CD4-positive, alpha-beta memory T cell (primary cell): ENCODE measurements around the gene KLHL22. TPM values are rescaled to one million over a fixed set of nuclear protein-coding genes. Genes with fewer than 3 reads are reported as not detected.

Source experiments
- CTCF ChIA-PET: fragments of 350-600 bp; sonication (Branson Sonifier 250); formaldehyde crosslinking; loops from one replicate; lab custom pipeline; 2021; ENCODE audit warnings: inconsistent platforms; ENCODE audit not compliant: partially characterized antibody; lab: Charles Lee
- POLR2A ChIA-PET: fragments of 350-600 bp; sonication (Branson Sonifier 250); formaldehyde crosslinking; loops from one replicate; lab custom pipeline; 2021; ENCODE audit not compliant: partially characterized antibody; lab: Charles Lee
- DNase-seq, 5 donors: peaks; one replicate each; pipeline versions ENCODE4 v3.0.0 to v3.0.0-alpha.2; 2020 to 2022; ENCODE audit warnings: mixed read lengths in 1 of 5
- H3K27ac ChIP-seq: one replicate; pipeline ENCODE4 v1.7.0; 2013; ENCODE audit warnings: low read depth, low read length
- H3K27me3 ChIP-seq: 2 replicates; pipeline ENCODE4 v1.7.0; 2013; ENCODE audit warnings: mild to moderate bottlenecking, low read length, moderate library complexity; ENCODE audit not compliant: insufficient read depth
- H3K36me3 ChIP-seq: 2 replicates; pipeline ENCODE4 v1.7.0; 2013; ENCODE audit warnings: mild to moderate bottlenecking, low read length, moderate library complexity; ENCODE audit not compliant: insufficient read depth
- H3K4me1 ChIP-seq: 2 replicates; pipeline ENCODE4 v1.7.0; 2013; ENCODE audit warnings: mild to moderate bottlenecking, low read length, moderate library complexity; ENCODE audit not compliant: insufficient read depth
- H3K4me3 ChIP-seq, 2 donors: one replicate each; pipeline ENCODE4 v1.7.0; 2013; ENCODE audit warnings: low read length in 2 of 2, mild to moderate bottlenecking in 1 of 2
- H3K9me3 ChIP-seq, 2 donors: one replicate each; pipeline ENCODE4 v1.7.0; 2013; ENCODE audit warnings: low read length in 2 of 2, control low read depth in 1 of 2; ENCODE audit not compliant: control insufficient read depth in 1 of 2
- H3K27ac Mint-ChIP-seq, 7 donors: one replicate each; pipeline ENCODE4 v1.8.0; 2020 to 2021; ENCODE audit warnings: mixed read lengths in 7 of 7, mild to moderate bottlenecking in 6 of 7, inconsistent platforms in 3 of 7, moderate library complexity in 3 of 7
- H3K27me3 Mint-ChIP-seq, 2 donors: one replicate each; pipeline ENCODE4 v1.8.0; 2020 to 2021; ENCODE audit warnings: mixed read lengths in 2 of 2
- H3K36me3 Mint-ChIP-seq, 2 donors: one replicate each; pipeline ENCODE4 v1.8.0; 2020 to 2021; ENCODE audit warnings: mixed read lengths in 2 of 2, inconsistent platforms in 1 of 2, mild to moderate bottlenecking in 1 of 2
- H3K4me1 Mint-ChIP-seq, 4 donors: one replicate each; pipeline ENCODE4 v1.8.0; 2020 to 2021; ENCODE audit warnings: mixed read lengths in 4 of 4, mild to moderate bottlenecking in 1 of 4
- H3K4me3 Mint-ChIP-seq, 8 donors: one replicate each; pipeline ENCODE4 v1.8.0; 2020 to 2021; ENCODE audit warnings: mixed read lengths in 8 of 8, mild to moderate bottlenecking in 7 of 8, moderate library complexity in 6 of 8, inconsistent platforms in 3 of 8
- H3K9me3 Mint-ChIP-seq, 8 donors: one replicate each; pipeline ENCODE4 v1.8.0; 2020 to 2021; ENCODE audit warnings: mixed read lengths in 8 of 8, mild to moderate bottlenecking in 5 of 8, inconsistent platforms in 3 of 8, moderate library complexity in 1 of 8
- intact Hi-C: fragments of 100-400 bp; cut with micrococcal nuclease; formaldehyde crosslinking; loops from one replicate; pipeline ENCODE4 v1.15.1; 2023
- polyA plus RNA-seq, 2 donors: library from polyadenylated mRNA; unstranded; fragments of 300-500 nt; fragmentation: Illumina TruSeq; gene quantifications; one replicate each; pipeline ENCODE4 v1.2.3, GENCODE V29; 2021
- total RNA-seq, 2 experiments: library from RNA; stranded (reverse); gene quantifications; one replicate each; pipeline ENCODE4 v1.2.3, GENCODE V29; 2021

Gene KLHL22
- total and polyA plus RNA-seq, 4 experiments from 2014 or later: 19.4 to 63.1 (median 42.0) TPM

- Mint-ChIP-seq H3K9me3 (no peaks in the 10 kb centered on the region), H3K36me3 (peaks cover 27 to 32% of the 10 kb centered on the region in 2 donors), H3K27ac (no peak overlapping the region), H3K4me1 (peaks cover 0 to 2% (median 0%) of the 10 kb centered on the region in 4 donors), H3K4me3 (no peak overlapping the region), H3K27me3 (peaks cover 0 to 2% of the 10 kb centered on the region in 2 donors)
- Histone ChIP-seq H3K36me3 (peaks cover 17% of the 10 kb centered on the region), H3K27ac (no peak overlapping the region), H3K4me1 (no peaks in the 10 kb centered on the region), H3K4me3 (no peak overlapping the region), H3K27me3 (no peaks in the 10 kb centered on the region), H3K9me3 (no peaks in the 10 kb centered on the region)
- ChIA-PET POLR2A (no interaction called here), CTCF (interaction anchor here (0.8 to 2.6 kb wide), 3 partner anchors 11 to 81 kb away, joined by 4 to 9 read pairs (median 4); no protein-coding TSS in a partner anchor)
- no peak for DNase-seq
- intact Hi-C loops: no loop called here
These were observed 51.3 kb downstream of the KLHL22 start for GRCh38 chr22:20444325-20444724.

GRCh38 chr22:20442485-20443284 is 52.9 kb downstream of the KLHL22 start:
- Histone ChIP-seq H3K27ac (no peak overlapping the region), H3K36me3 (peaks cover 17% of the 10 kb centered on the region), H3K27me3 (peaks cover 4% of the 10 kb centered on the region), H3K4me3 (no peak overlapping the region), H3K9me3 (no peaks in the 10 kb centered on the region), H3K4me1 (peaks cover 9% of the 10 kb centered on the region)
- ChIA-PET POLR2A (interaction anchor here (2.2 kb wide), 1 partner anchor 14 kb away, joined by 7 read pairs; no protein-coding TSS in a partner anchor), CTCF (interaction anchor here (1.6 to 2.6 kb wide), 2 partner anchors 12 to 14 kb away, joined by 4 to 9 read pairs; no protein-coding TSS in a partner anchor)
- intact Hi-C loops: no loop called here
- H3K27ac Mint-ChIP-seq: peak overlapping the region in 1 of 7 donors; percentile 68
- H3K36me3 Mint-ChIP-seq: peaks cover 27 to 29% of the 10 kb centered on the region in 2 donors
- no peaks in the 10 kb centered on the region for H3K9me3 Mint-ChIP-seq
- no peak for DNase-seq
- no peak overlapping the region for H3K4me3 Mint-ChIP-seq
- peaks cover 5 to 6% of the 10 kb centered on the region in 2 donors for H3K27me3 Mint-ChIP-seq
- peaks cover 0 to 7% (median 6%) of the 10 kb centered on the region in 4 donors for H3K4me1 Mint-ChIP-seq

GRCh38 chr22:20441631-20442484 is 53.7 kb downstream of the KLHL22 start:
- intact Hi-C loops: no loop called here
- Mint-ChIP-seq H3K9me3 (no peaks in the 10 kb centered on the region), H3K27ac (no peak overlapping the region), H3K36me3 (peaks cover 23 to 26% of the 10 kb centered on the region in 2 donors), H3K4me3 (no peak overlapping the region), H3K4me1 (peaks cover 4 to 11% (median 10%) of the 10 kb centered on the region in 4 donors), H3K27me3 (peaks cover 9 to 10% of the 10 kb centered on the region in 2 donors)
- Histone ChIP-seq H3K27ac (no peak overlapping the region), H3K9me3 (no peaks in the 10 kb centered on the region), H3K4me1 (peaks cover 14% of the 10 kb centered on the region), H3K27me3 (peaks cover 9% of the 10 kb centered on the region), H3K36me3 (peaks cover 17% of the 10 kb centered on the region), H3K4me3 (no peak overlapping the region)
- no peak for DNase-seq
- ChIA-PET CTCF (interaction anchor here (0.7 kb wide), 1 partner anchor 15 kb away, joined by 4 read pairs; no protein-coding TSS in a partner anchor), POLR2A (interaction anchor here (1.3 to 2.2 kb wide), 2 partner anchors 13 to 21 kb away, joined by 4 to 7 read pairs; no protein-coding TSS in a partner anchor)

GRCh38 chr22:20440637-20441591 is 54.7 kb downstream of the KLHL22 start:
- H3K4me3 ChIP-seq: no peak overlapping the region
- no peak overlapping the region for H3K27ac ChIP-seq
- no peak overlapping the region for H3K4me3 Mint-ChIP-seq
- no peaks in the 10 kb centered on the region for H3K9me3 Mint-ChIP-seq
- no peak overlapping the region for H3K27ac Mint-ChIP-seq
- H3K36me3 Mint-ChIP-seq: peaks cover 18 to 19% of the 10 kb centered on the region in 2 donors
- ChIA-PET CTCF (interaction anchor here (0.7 kb wide), 1 partner anchor 16 kb away, joined by 4 read pairs; no protein-coding TSS in a partner anchor), POLR2A (interaction anchor here (1.3 to 2.2 kb wide), 3 partner anchors 9 to 22 kb away, joined by 4 to 7 read pairs (median 5); no protein-coding TSS in a partner anchor)
- DNase-seq: no peak
- peaks cover 11 to 13% of the 10 kb centered on the region in 2 donors for H3K27me3 Mint-ChIP-seq
- no peaks in the 10 kb centered on the region for H3K9me3 ChIP-seq
- H3K36me3 ChIP-seq: peaks cover 10% of the 10 kb centered on the region
- peaks cover 21% of the 10 kb centered on the region for H3K4me1 ChIP-seq
- intact Hi-C loops: no loop called here
- peaks cover 5 to 14% (median 12%) of the 10 kb centered on the region in 4 donors for H3K4me1 Mint-ChIP-seq
- peaks cover 16% of the 10 kb centered on the region for H3K27me3 ChIP-seq

GRCh38 chr22:20439928-20440575 is 55.5 kb downstream of the KLHL22 start:
- intact Hi-C loops: no loop called here
- no peak overlapping the region for H3K4me3 Mint-ChIP-seq
- CTCF ChIA-PET: no interaction called here

GRCh38 chr22:20439556-20439927 is 56.1 kb downstream of the KLHL22 start:
- Histone ChIP-seq H3K9me3 (no peaks in the 10 kb centered on the region), H3K4me1 (peaks cover 23% of the 10 kb centered on the region), H3K27ac (no peak overlapping the region), H3K36me3 (peaks cover 3% of the 10 kb centered on the region), H3K4me3 (no peak overlapping the region), H3K27me3 (peaks cover 24% of the 10 kb centered on the region)
- CTCF ChIA-PET: no interaction called here
- intact Hi-C loops: no loop called here
- Mint-ChIP-seq H3K4me1 (peaks cover 5 to 19% (median 12%) of the 10 kb centered on the region in 4 donors), H3K27ac (peak overlapping the region in 1 of 7 donors; percentile 63), H3K9me3 (no peaks in the 10 kb centered on the region), H3K4me3 (peak overlapping the region in 4 of 8 donors; percentile 7 to 37 (median 34)), H3K27me3 (peaks cover 23% of the 10 kb centered on the region in 2 donors), H3K36me3 (peaks cover 14 to 15% of the 10 kb centered on the region in 2 donors)
- DNase-seq: no peak
- POLR2A ChIA-PET: no interaction called here

More at GRCh38 chr22:20439928-20440575, 55.5 kb downstream of the KLHL22 start:
- Histone ChIP-seq H3K4me3 (no peak overlapping the region), H3K27me3 (peaks cover 24% of the 10 kb centered on the region), H3K4me1 (peaks cover 23% of the 10 kb centered on the region), H3K36me3 (peaks cover 3% of the 10 kb centered on the region), H3K27ac (no peak overlapping the region), H3K9me3 (no peaks in the 10 kb centered on the region)
- H3K9me3 Mint-ChIP-seq: no peaks in the 10 kb centered on the region
- peaks cover 18% of the 10 kb centered on the region in 2 donors for H3K36me3 Mint-ChIP-seq
- H3K27me3 Mint-ChIP-seq: peaks cover 18 to 19% of the 10 kb centered on the region in 2 donors
- no peak for DNase-seq
- POLR2A ChIA-PET: interaction anchor here (1.4 kb wide), 1 partner anchor 10 kb away, joined by 5 read pairs; no protein-coding TSS in a partner anchor
- peak overlapping the region in 1 of 7 donors; percentile 63 for H3K27ac Mint-ChIP-seq
- peaks cover 5 to 14% (median 12%) of the 10 kb centered on the region in 4 donors for H3K4me1 Mint-ChIP-seq
